ENCODE measurements around the gene CDC42EP4. TPM values are rescaled to one million over a fixed set of nuclear protein-coding genes. Genes with fewer than 3 reads are reported as not detected.

Gene CDC42EP4
- total and polyA plus RNA-seq, 9 of the 15 experiments (the other 6 are each of a cell fraction or from before 2014, with no cell fraction given), result 0.65 to 20.8 (median 12.3) TPM

GRCh38 chr17:73255671-73256181 is 56.1 kb downstream of the CDC42EP4 start (continued):
- TF ChIP-seq HBP1 (CRISPR knock-in tag; IDR thresholded peaks at IDR 0.05) (no peak), USF1 (CRISPR knock-in tag; IDR thresholded peaks at IDR 0.05) (no peak), ZNF584 (CRISPR knock-in tag; IDR thresholded peaks at IDR 0.05; ENCODE audit: low read depth) (no peak), ZZZ3 (IDR thresholded peaks at IDR 0.05) (no peak), ZNF165 (CRISPR knock-in tag; IDR thresholded peaks at IDR 0.05; ENCODE audit: borderline replicate concordance) (no peak), THAP12 (CRISPR knock-in tag; IDR thresholded peaks at IDR 0.05) (no peak), ZNF224 (CRISPR knock-in tag; IDR thresholded peaks at IDR 0.05) (no peak), SAFB (IDR thresholded peaks at IDR 0.05; ENCODE audit: borderline replicate concordance, low read depth, low read length) (no peak), KAT8 (IDR thresholded peaks at IDR 0.05; ENCODE audit: low read depth) (no peak), NR2C2 (CRISPR knock-in tag; IDR thresholded peaks at IDR 0.05) (no peak), NR2C2 (tag; IDR thresholded peaks at IDR 0.05) (no peak), E2F3 (CRISPR knock-in tag; IDR thresholded peaks at IDR 0.05) (no peak), ZNF644 (tag; IDR thresholded peaks at IDR 0.05; ENCODE audit: low read depth) (no peak), HMGN3 (IDR thresholded peaks at IDR 0.05; ENCODE audit: borderline replicate concordance, extremely low read depth, insufficient read length, low read depth, low read length) (no peak), ZBTB7A (IDR thresholded peaks at IDR 0.05; ENCODE audit: borderline replicate concordance, control insufficient read depth, low read depth, low read length) (peak; percentile 57), HMBOX1 (IDR thresholded peaks at IDR 0.05) (peak; percentile 10; the same call in 1 of the 2 replicates), CHCHD3 (CRISPR knock-in tag; IDR thresholded peaks at IDR 0.05) (no peak), TAF9B (IDR thresholded peaks at IDR 0.05; ENCODE audit: partially characterized antibody) (no peak), CCNT2 (IDR thresholded peaks at IDR 0.05; ENCODE audit: borderline replicate concordance, extremely low read depth, insufficient read length, low read depth, low read length) (no peak), SMAD3 (CRISPR knock-in tag; conservative IDR thresholded peaks at IDR 0.05) (no peak), E2F6 (IDR thresholded peaks at IDR 0.05; ENCODE audit: borderline replicate concordance in 1 of 2, extremely low read depth in 1 of 2, insufficient read depth in 1 of 2, insufficient read length in 1 of 2, low read depth in 1 of 2, low read length in 1 of 2, poor library complexity in 1 of 2, severe bottlenecking in 1 of 2) (no peak), ZNF696 (CRISPR knock-in tag; conservative IDR thresholded peaks at IDR 0.05) (no peak)
